Breast epithelium (tissue), 4 donors: ENCODE measurements around the gene SLC4A8. TPM values are rescaled to one million over a fixed set of nuclear protein-coding genes. Genes with fewer than 3 reads are reported as not detected.
"Not testable (repeated sequence)": the region's sequence is repeated elsewhere in the genome, so short reads cannot be mapped to it uniquely, and the experiment has no call there.

Source experiments
- DNase-seq, 2 donors: peaks; one replicate each; pipeline ENCODE4 v3.0.0-alpha.2; 2019; ENCODE audit warnings: low spot score in 2 of 2
- H3K27ac ChIP-seq, 2 donors: fragments of 200-600 bp; sonication (generic) in 1 of 2; one replicate each; pipeline ENCODE4 v1.5.1; 2016 to 2019; ENCODE audit warnings: mild to moderate bottlenecking in 1 of 2
- H3K27me3 ChIP-seq, 2 donors: fragments of 200-600 bp; sonication (generic) in 1 of 2; one replicate each; pipeline versions ENCODE4 v1.5.1 to v1.6.0; 2017 to 2019; ENCODE audit warnings: control low read depth in 1 of 2, mild to moderate bottlenecking in 1 of 2
- H3K36me3 ChIP-seq: fragments of 200-600 bp; one replicate; pipeline ENCODE4 v1.5.1; 2019
- H3K4me1 ChIP-seq, 2 donors: fragments of 200-600 bp; sonication (generic); one replicate each; pipeline ENCODE4 v1.5.1; 2016 to 2019; ENCODE audit warnings: control low read depth in 1 of 2
- H3K4me3 ChIP-seq, 3 donors: fragments of 200-600 bp; sonication (generic); 1 replicate in 2 of 3; 2 replicates in 1 of 3; pipeline ENCODE4 v1.5.1; 2016 to 2019; ENCODE audit warnings: mild to moderate bottlenecking in 3 of 3, moderate library complexity in 2 of 3
- H3K9me3 ChIP-seq, 2 donors: fragments of 200-600 bp; sonication (generic) in 1 of 2; one replicate each; pipeline ENCODE4 v1.5.1; 2016 to 2019; ENCODE audit warnings: control low read depth in 1 of 2
- POLR2A ChIP-seq: fragments of 450-650 bp; IDR thresholded peaks from one replicate; pipeline ENCODE4 v1.6.1; 2016; ENCODE audit warnings: antibody characterized with exemption, mild to moderate bottlenecking, moderate library complexity
- POLR2AphosphoS5 ChIP-seq, 3 donors: sonication (generic); formaldehyde crosslinking; IDR thresholded peaks; one replicate each; pipeline ENCODE4 v1.6.1; 2017; ENCODE audit warnings: antibody characterized with exemption in 3 of 3
- intact Hi-C: fragments of 100-400 bp; cut with DNase I; formaldehyde crosslinking; loops from one replicate; pipeline ENCODE4 v1.15.1; 2023; ENCODE audit warnings: low total_unique reads
- total RNA-seq, 3 donors: library from RNA; depleted of rRNA; stranded (reverse); fragments of >200 nt; gene quantifications; one replicate each; pipeline ENCODE4 v1.1.0, GENCODE V29; 2016
- TF ChIP-seq, protein P1 (sequence below), 3 donors: fragments of 450-650 bp; IDR thresholded peaks; one replicate each; pipeline ENCODE4 v1.5.1; 2016 to 2017; ENCODE audit warnings: antibody characterized with exemption in 3 of 3, mild to moderate bottlenecking in 3 of 3, moderate library complexity in 3 of 3

Gene SLC4A8
- total RNA-seq, 3 donors from 2014 or later = 0.64 to 8.3 (median 6.2) TPM

DNA sequence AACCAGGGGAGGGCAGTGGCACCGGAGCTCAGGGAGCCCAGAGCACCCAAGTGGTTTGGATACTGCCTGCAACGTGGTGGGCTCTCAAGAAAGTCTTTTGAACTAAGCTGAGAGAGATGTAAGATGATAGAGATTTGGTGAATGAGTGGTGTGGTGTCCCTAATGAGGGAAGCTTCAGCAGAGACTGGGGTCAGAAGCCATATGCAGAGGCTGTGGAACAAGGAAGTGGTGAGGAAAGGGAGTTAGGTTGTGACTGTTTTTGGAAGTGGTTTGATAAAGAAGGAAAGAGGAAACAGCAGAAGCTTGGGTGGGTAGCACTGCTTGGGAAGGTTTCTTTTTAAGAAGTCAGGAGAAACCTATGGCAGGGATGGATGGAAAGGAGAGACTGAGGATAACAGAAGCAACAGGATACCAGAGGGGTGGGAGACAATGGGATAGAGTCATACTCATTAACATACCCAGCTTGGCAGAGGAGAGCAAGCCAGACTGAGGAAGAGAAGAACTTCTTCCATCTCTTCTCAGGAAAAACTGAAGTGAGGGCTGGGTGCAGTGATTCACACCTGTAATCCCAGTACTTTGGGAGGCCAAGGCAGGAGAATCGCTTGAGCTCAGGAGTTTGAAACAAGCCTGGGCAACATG lies 24.1 kb downstream of the SLC4A8 start:
- no peak for DNase-seq
- H3K27ac ChIP-seq = no peak overlapping the region
- no peaks in the 10 kb centered on the region for H3K27me3 ChIP-seq
- H3K9me3 ChIP-seq = no peaks in the 10 kb centered on the region
- TF ChIP-seq POLR2A (no peak), POLR2AphosphoS5 (IDR thresholded peaks at IDR 0.05) (no peak)
- TF ChIP-seq, protein P1, sequence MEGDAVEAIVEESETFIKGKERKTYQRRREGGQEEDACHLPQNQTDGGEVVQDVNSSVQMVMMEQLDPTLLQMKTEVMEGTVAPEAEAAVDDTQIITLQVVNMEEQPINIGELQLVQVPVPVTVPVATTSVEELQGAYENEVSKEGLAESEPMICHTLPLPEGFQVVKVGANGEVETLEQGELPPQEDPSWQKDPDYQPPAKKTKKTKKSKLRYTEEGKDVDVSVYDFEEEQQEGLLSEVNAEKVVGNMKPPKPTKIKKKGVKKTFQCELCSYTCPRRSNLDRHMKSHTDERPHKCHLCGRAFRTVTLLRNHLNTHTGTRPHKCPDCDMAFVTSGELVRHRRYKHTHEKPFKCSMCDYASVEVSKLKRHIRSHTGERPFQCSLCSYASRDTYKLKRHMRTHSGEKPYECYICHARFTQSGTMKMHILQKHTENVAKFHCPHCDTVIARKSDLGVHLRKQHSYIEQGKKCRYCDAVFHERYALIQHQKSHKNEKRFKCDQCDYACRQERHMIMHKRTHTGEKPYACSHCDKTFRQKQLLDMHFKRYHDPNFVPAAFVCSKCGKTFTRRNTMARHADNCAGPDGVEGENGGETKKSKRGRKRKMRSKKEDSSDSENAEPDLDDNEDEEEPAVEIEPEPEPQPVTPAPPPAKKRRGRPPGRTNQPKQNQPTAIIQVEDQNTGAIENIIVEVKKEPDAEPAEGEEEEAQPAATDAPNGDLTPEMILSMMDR (IDR thresholded peaks at IDR 0.05) = no peak
- no peaks in the 10 kb centered on the region for H3K36me3 ChIP-seq
- H3K4me3 ChIP-seq = no peak overlapping the region
- intact Hi-C loops = no loop called here
- H3K4me1 ChIP-seq = no peaks in the 10 kb centered on the region

DNA sequence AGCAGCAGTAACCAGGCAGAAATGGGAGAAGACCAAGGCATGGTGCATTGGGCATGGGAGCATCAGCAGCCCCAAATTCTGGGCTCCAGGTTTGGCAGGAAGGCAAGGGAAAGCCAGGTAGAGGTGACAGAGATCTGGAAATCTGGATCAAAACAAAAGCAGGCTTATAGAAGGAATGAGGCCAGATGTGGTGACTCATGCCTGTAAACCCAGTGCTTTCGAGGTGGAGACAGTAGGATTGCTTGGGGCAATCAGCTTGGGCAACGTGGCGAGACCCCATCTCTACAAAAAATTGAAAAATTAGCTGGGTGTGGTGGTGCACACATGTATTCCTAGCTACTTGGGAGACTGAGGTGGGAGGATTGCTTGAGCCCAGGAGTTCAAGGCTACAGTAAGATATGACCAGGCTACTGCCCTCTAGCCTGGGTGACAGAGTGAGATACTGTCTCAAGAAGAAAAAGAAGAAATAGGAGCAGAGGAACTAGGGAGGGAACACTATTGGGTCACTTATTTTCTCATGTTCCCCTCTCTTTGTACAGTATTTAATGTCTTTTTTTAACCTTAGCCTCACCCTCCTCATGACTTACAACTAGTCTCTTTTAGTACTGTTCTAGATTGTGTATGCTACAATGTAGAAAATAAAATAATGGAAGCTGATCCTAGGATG lies 25.1 kb downstream of the SLC4A8 start:
- Histone ChIP-seq H3K4me3 (no peak overlapping the region), H3K9me3 (no peaks in the 10 kb centered on the region), H3K27me3 (no peaks in the 10 kb centered on the region), H3K4me1 (no peaks in the 10 kb centered on the region), H3K27ac (no peak overlapping the region), H3K36me3 (no peaks in the 10 kb centered on the region)
- intact Hi-C loops = no loop called here
- TF ChIP-seq POLR2A (no peak), POLR2AphosphoS5 (IDR thresholded peaks at IDR 0.05) (no peak)
- TF ChIP-seq, protein P1 (IDR thresholded peaks at IDR 0.05) = no peak
- no peak for DNase-seq

DNA sequence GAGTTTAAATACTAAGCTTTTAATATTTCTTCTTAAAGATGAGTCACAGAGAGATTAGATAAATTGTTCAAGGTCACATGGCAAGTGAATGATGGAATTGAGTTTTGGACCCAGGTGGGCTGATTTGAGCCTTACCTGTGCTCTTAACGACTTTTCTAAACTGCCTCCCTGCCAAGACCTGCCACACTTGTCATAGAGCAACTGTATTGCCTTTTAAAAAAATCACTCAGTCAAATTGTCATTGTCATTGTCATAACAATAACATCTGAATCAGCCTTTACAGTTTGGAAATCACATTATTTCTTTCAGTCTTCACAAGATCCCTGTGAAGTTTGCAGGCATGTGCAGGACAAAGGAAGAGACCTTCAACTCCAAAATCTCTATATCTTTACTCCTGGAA lies 25.7 kb downstream of the SLC4A8 start:
- no peak overlapping the region for H3K27ac ChIP-seq
- H3K36me3 ChIP-seq = no peaks in the 10 kb centered on the region
- no peaks in the 10 kb centered on the region for H3K4me1 ChIP-seq
- intact Hi-C loops = no loop called here
- H3K4me3 ChIP-seq = no peak overlapping the region
- no peak for DNase-seq
- TF ChIP-seq POLR2AphosphoS5 (IDR thresholded peaks at IDR 0.05) (no peak), POLR2A (no peak)
- TF ChIP-seq, protein P1 (IDR thresholded peaks at IDR 0.05) = no peak
- H3K27me3 ChIP-seq = no peaks in the 10 kb centered on the region
- no peaks in the 10 kb centered on the region for H3K9me3 ChIP-seq

DNA sequence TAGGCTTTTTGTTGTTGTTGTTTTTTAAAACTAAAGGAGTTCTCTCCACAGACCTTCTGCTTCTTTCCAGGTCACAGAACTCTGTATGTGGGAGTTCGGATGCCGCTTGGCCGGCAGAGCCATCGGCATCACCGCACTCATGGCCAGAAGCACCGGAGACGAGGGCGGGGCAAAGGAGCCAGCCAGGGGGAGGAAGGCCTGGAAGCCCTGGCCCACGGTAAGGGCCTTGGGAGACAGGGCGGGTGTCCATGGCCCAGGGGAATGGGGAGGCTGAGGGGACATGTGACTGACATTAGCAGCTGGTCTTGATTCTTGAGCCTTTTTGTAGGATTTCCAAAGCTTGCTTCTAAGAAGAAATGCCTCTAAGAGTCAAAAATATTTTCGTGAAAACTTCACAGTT lies 26.2 kb downstream of the SLC4A8 start:
- Histone ChIP-seq H3K9me3 (no peaks in the 10 kb centered on the region), H3K4me3 (no peak overlapping the region), H3K27me3 (no peaks in the 10 kb centered on the region), H3K4me1 (no peaks in the 10 kb centered on the region), H3K36me3 (no peaks in the 10 kb centered on the region), H3K27ac (no peak overlapping the region)
- TF ChIP-seq POLR2AphosphoS5 (IDR thresholded peaks at IDR 0.05) (no peak), POLR2A (no peak)
- TF ChIP-seq, protein P1 (IDR thresholded peaks at IDR 0.05) = no peak
- intact Hi-C loops = no loop called here
- DNase-seq = no peak

DNA sequence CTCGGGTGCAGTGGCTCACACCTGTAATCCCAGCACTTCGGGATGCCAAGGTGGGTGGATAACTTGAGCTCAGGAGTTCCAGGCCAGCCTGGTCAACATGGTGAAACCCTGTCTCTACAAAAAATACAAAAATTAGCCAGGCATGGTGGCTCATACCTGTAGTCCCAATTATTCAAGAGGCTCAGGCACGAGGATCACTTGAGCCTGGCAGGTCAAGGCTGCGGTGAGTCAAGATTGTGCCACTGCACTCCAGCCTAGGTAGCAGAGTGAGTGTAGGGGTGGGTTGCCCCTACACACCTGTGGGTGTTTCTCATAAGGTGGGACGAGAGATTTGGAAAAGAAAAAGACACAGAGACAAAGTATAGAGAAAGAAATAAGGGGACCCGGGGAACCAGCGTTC lies 29.4 kb downstream of the SLC4A8 start:
- H3K36me3 ChIP-seq, DNase-seq, H3K27me3 ChIP-seq, H3K4me1 ChIP-seq, H3K27ac ChIP-seq, H3K9me3 ChIP-seq, intact Hi-C loops, H3K4me3 ChIP-seq: not testable (repeated sequence)

DNA sequence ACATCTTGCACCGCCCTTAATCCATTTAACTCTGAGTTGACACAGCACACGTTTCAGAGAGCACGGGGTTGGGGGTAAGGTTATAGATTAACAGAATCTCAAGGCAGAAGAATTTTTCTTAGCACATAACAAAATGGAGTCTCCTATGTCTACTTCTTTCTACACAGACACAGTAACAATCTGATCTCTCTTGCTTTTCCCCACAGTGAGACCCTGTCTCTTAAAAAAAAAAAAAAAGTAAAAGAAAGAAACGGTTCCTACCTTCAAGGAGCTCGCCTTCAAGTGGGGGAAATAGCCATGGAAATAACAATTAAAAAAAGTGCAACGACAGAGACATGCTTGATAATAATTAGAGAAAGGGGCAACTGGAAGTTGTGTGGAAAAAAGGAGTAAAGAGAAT lies 30.4 kb downstream of the SLC4A8 start:
- H3K4me3 ChIP-seq, DNase-seq, H3K9me3 ChIP-seq, H3K27me3 ChIP-seq, H3K4me1 ChIP-seq, intact Hi-C loops, H3K27ac ChIP-seq, H3K36me3 ChIP-seq: not testable (repeated sequence)
